NCI-H510A (cell line): ENCODE measurements around the gene POLR2H.

Experiments
- DNase-seq: peaks from one replicate; lab custom pipeline; 2025; lab: John Stamatoyannopoulos, UW

POLR2H gene

GRCh38 chr3:184361532-184361931 lies at the start of gene POLR2H, which contains the start of gene CLCN2:
TSS of gene POLR2H (plus strand) at chr3:184361710. CDS start at chr3:184363493, 1,783 bp downstream.
TSS of gene CLCN2 (minus strand) at chr3:184361605. CDS start at chr3:184361479, 126 bp downstream.
- peak; percentile 48 for DNase-seq

- DNase-seq: peak; percentile 87
Observed at GRCh38 chr3:184314363-184314699, 47.2 kb upstream of the POLR2H start, which contains the start of gene EIF4G1. TSS of gene EIF4G1 (plus strand) at chr3:184314606. CDS start at chr3:184315797, 1,191 bp downstream.

- DNase-seq: peak; percentile 34
Observed at GRCh38 chr3:184314700-184315542, 46.6 kb upstream of the POLR2H start.

- no peak for DNase-seq
Observed at GRCh38 chr3:184315543-184315867, 46.0 kb upstream of the POLR2H start.

GRCh38 chr3:184315871-184316661 lies 45.4 kb upstream of the POLR2H start:
- DNase-seq: no peak

GRCh38 chr3:184316792-184317191 lies 44.7 kb upstream of the POLR2H start:
- no peak for DNase-seq

GRCh38 chr3:184317201-184317600 lies 44.3 kb upstream of the POLR2H start:
- no peak for DNase-seq

GRCh38 chr3:184320104-184320445 lies 41.4 kb upstream of the POLR2H start:
- peak; percentile 53 for DNase-seq

- DNase-seq: no peak
Observed at GRCh38 chr3:184321666-184322065, 39.8 kb upstream of the POLR2H start.

GRCh38 chr3:184322731-184323487 lies 38.6 kb upstream of the POLR2H start:
- no peak for DNase-seq

GRCh38 chr3:184323696-184324095 lies 37.8 kb upstream of the POLR2H start:
- DNase-seq: no peak

- DNase-seq: no peak
Observed at GRCh38 chr3:184325269-184325668, 36.2 kb upstream of the POLR2H start.

GRCh38 chr3:184325715-184326369 lies 35.7 kb upstream of the POLR2H start:
- no peak for DNase-seq

- DNase-seq: no peak
Observed at GRCh38 chr3:184327171-184327570, 34.3 kb upstream of the POLR2H start.

- no peak for DNase-seq
Observed at GRCh38 chr3:184328516-184328915, 33.0 kb upstream of the POLR2H start.

- no peak for DNase-seq
Observed at GRCh38 chr3:184332370-184333090, 29.0 kb upstream of the POLR2H start.

- DNase-seq: no peak
Observed at GRCh38 chr3:184333190-184333589, 28.3 kb upstream of the POLR2H start.

- no peak for DNase-seq
Observed at GRCh38 chr3:184333700-184334099, 27.8 kb upstream of the POLR2H start.

- DNase-seq: no peak
Observed at GRCh38 chr3:184334470-184335158, 26.9 kb upstream of the POLR2H start.

GRCh38 chr3:184335291-184335660 lies 26.2 kb upstream of the POLR2H start:
- DNase-seq: no peak
